ENCODE measurements around the gene ATP6V0A4. TPM values are rescaled to one million over a fixed set of nuclear protein-coding genes. Genes with fewer than 3 reads are reported as not detected.
"Not testable (repeated sequence)": the region's sequence is repeated elsewhere in the genome, so short reads cannot be mapped to it uniquely, and the experiment has no call there.

The ATP6V0A4 gene
- total RNA-seq, 1 experiment from 2014 or later = 1.0 TPM

DNA sequence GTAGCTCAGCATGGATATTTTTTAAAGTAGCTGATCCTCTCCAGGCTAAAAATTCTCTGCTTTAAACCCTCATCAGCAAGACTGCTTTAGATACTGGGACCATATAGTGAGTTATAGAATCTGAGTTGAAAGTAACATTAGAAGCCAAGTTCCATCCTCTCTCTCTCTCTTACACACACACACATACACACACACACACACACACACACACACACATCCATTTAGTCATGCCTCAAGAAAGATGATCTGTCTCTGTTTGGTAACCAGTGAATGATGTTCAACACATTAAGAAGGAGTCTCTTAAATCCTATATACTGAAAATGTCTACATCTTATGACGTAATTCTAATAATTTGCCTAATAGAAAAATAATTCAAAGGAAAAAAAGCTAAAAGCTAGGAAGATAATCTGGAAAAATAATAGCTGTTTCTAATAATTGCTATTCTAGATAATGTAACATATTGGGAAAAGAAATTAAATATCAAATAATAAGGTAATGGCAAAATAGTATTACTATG is 16.9 kb upstream of the ATP6V0A4 start:
- intact Hi-C loops (cut with micrococcal nuclease) = no loop called here
- Histone ChIP-seq H3K79me2 (ENCODE audit: low read length) (no peaks in the 10 kb centered on the region), H3K4me1 (ENCODE audit: insufficient read depth, low read length) (no peaks in the 10 kb centered on the region), H2AFZ (ENCODE audit: low read length) (no peak overlapping the region), H3K36me3 (ENCODE audit: low read depth, low read length) (no peaks in the 10 kb centered on the region), H3K27ac (ENCODE audit: low read length) (no peak overlapping the region), H3K9ac (ENCODE audit: low read length) (no peak overlapping the region), H3F3A (ENCODE audit: low read length, unreplicated experiment) (no peaks in the 10 kb centered on the region), H3K4me2 (ENCODE audit: low read length) (no peak overlapping the region), H3K4me3 (ENCODE audit: low read length) (no peak overlapping the region), H3K9me2 (replicated peaks; ENCODE audit: low read length) (no peaks in the 10 kb centered on the region), H3K27me3 (ENCODE audit: low read length) (no peaks in the 10 kb centered on the region), H3K9me3 (ENCODE audit: low read length) (no peaks in the 10 kb centered on the region), H4K20me1 (ENCODE audit: low read length) (no peaks in the 10 kb centered on the region)
- TF ChIP-seq EZH2 (IDR thresholded peaks at IDR 0.05; ENCODE audit: low read length, unreplicated experiment) (no peak), EZH2phosphoT487 (IDR thresholded peaks at IDR 0.05; ENCODE audit: borderline replicate concordance, low read length) (no peak), CTCF (conservative IDR thresholded peaks at IDR 0.05; ENCODE audit: low read depth, low read length) (no peak)
- DNase-seq (no peak), ATAC-seq (no peak)
- ChIA-PET CTCF (no interaction called here), POLR2A (ENCODE audit: unreplicated experiment) (no interaction called here)
- BruUV-seq (replicated peaks) = no TSS peak

GRCh38 chr7:138813945-138814344 is 15.9 kb upstream of the ATP6V0A4 start:
- ATAC-seq (no peak), DNase-seq (no peak)
- Histone ChIP-seq H3K9me2 (replicated peaks; ENCODE audit: low read length) (no peaks in the 10 kb centered on the region), H3K4me1 (ENCODE audit: insufficient read depth, low read length) (no peaks in the 10 kb centered on the region), H3K27me3 (ENCODE audit: low read length) (no peaks in the 10 kb centered on the region), H3K4me3 (ENCODE audit: low read length) (no peak overlapping the region), H3K9me3 (ENCODE audit: low read length) (no peaks in the 10 kb centered on the region), H2AFZ (ENCODE audit: low read length) (no peak overlapping the region), H4K20me1 (ENCODE audit: low read length) (no peaks in the 10 kb centered on the region), H3K4me2 (ENCODE audit: low read length) (no peak overlapping the region), H3K9ac (ENCODE audit: low read length) (no peak overlapping the region), H3F3A (ENCODE audit: low read length, unreplicated experiment) (no peaks in the 10 kb centered on the region), H3K79me2 (ENCODE audit: low read length) (no peaks in the 10 kb centered on the region), H3K27ac (ENCODE audit: low read length) (no peak overlapping the region), H3K36me3 (ENCODE audit: low read depth, low read length) (no peaks in the 10 kb centered on the region)
- TF ChIP-seq CTCF (conservative IDR thresholded peaks at IDR 0.05; ENCODE audit: low read depth, low read length) (no peak), EZH2phosphoT487 (IDR thresholded peaks at IDR 0.05; ENCODE audit: borderline replicate concordance, low read length) (no peak), EZH2 (IDR thresholded peaks at IDR 0.05; ENCODE audit: low read length, unreplicated experiment) (no peak)
- ChIA-PET CTCF (no interaction called here), POLR2A (ENCODE audit: unreplicated experiment) (no interaction called here)
- BruUV-seq (replicated peaks) = no TSS peak
- intact Hi-C loops (cut with micrococcal nuclease) = no loop called here

- H4K20me1 ChIP-seq (ENCODE audit: low read length); H3K27ac ChIP-seq (ENCODE audit: low read length); H2AFZ ChIP-seq (ENCODE audit: low read length); BruUV-seq (replicated peaks); H3K9me3 ChIP-seq (ENCODE audit: low read length); intact Hi-C loops (cut with micrococcal nuclease); DNase-seq; H3K4me3 ChIP-seq (ENCODE audit: low read length); H3K36me3 ChIP-seq (ENCODE audit: low read depth, low read length); H3F3A ChIP-seq (ENCODE audit: low read length, unreplicated experiment); H3K4me2 ChIP-seq (ENCODE audit: low read length); H3K4me1 ChIP-seq (ENCODE audit: insufficient read depth, low read length); H3K9me2 ChIP-seq (replicated peaks; ENCODE audit: low read length); H3K79me2 ChIP-seq (ENCODE audit: low read length); H3K9ac ChIP-seq (ENCODE audit: low read length); CTCF ChIA-PET; H3K27me3 ChIP-seq (ENCODE audit: low read length); ATAC-seq: not testable (repeated sequence)
- POLR2A ChIA-PET (ENCODE audit: unreplicated experiment) = interaction anchor here (0.6 kb wide), 1 partner anchor 811 kb away, joined by 4 read pairs; no protein-coding TSS in a partner anchor
These were observed 13.3 kb upstream of the ATP6V0A4 start for GRCh38 chr7:138811327-138811726.

All from PC-3 (cell line).